ENCODE results near the gene RNF41.
A peak's percentile ranks its signal among the peaks of the same experiment; 100 is the strongest.

RNF41 gene

GRCh38 chr12:56160894-56161689 is 60.6 kb downstream of the RNF41 start:
- POLR2A ChIA-PET: interaction anchor here (1.2 to 1.8 kb wide), 4 partner anchors 9 to 43 kb away, joined by 3 to 9 read pairs (median 4); partner anchors contain the start of genes ESYT1, SMARCC2 and ZC3H10
- no peak for TF ChIP-seq FOXM1 (IDR thresholded peaks at IDR 0.05; ENCODE audit: borderline replicate concordance)
- TF ChIP-seq SUZ12 (IDR thresholded peaks at IDR 0.05): no peak
- no peak for TF ChIP-seq ELF4 (IDR thresholded peaks at IDR 0.05)
- no peak for TF ChIP-seq BHLHE40 (IDR thresholded peaks at IDR 0.05; ENCODE audit: borderline replicate concordance)
- TF ChIP-seq ZNF384 (IDR thresholded peaks at IDR 0.05): no peak
- TF ChIP-seq HDGF (IDR thresholded peaks at IDR 0.05; ENCODE audit: borderline replicate concordance): no peak
- no peak for TF ChIP-seq CTBP1 (IDR thresholded peaks at IDR 0.05; ENCODE audit: borderline replicate concordance)
- TF ChIP-seq FOXK2 (IDR thresholded peaks at IDR 0.05): no peak
- no peak for TF ChIP-seq PKNOX1 (IDR thresholded peaks at IDR 0.05)
- no peak for TF ChIP-seq FOXA1 (IDR thresholded peaks at IDR 0.05)
- TF ChIP-seq LEF1 (IDR thresholded peaks at IDR 0.05; ENCODE audit: borderline replicate concordance): no peak
- TF ChIP-seq L3MBTL2 (conservative IDR thresholded peaks at IDR 0.05): no peak
- TF ChIP-seq ARNT (IDR thresholded peaks at IDR 0.05): no peak
- no peak for TF ChIP-seq TARDBP (IDR thresholded peaks at IDR 0.05)
- TF ChIP-seq SP1 (IDR thresholded peaks at IDR 0.05): no peak
- no peak for TF ChIP-seq NFRKB (IDR thresholded peaks at IDR 0.05)
- DNase-seq (ENCODE audit: extremely low spot score): no peak
- CTCF ChIA-PET: interaction anchor here (0.6 kb wide), 1 partner anchor 43 kb away, joined by 6 read pairs; the partner anchor contains the start of gene ZC3H10

- ChIA-PET CTCF (no interaction called here), POLR2A (interaction anchor here (1.2 to 2.4 kb wide), 3 partner anchors 33 to 42 kb away, joined by 3 to 23 read pairs (median 9); partner anchors contain the start of genes ESYT1 and ZC3H10)
- no peak for DNase-seq (ENCODE audit: extremely low spot score)
- TF ChIP-seq FOXK2 (IDR thresholded peaks at IDR 0.05) (no peak), FOXA1 (IDR thresholded peaks at IDR 0.05) (no peak), PKNOX1 (IDR thresholded peaks at IDR 0.05) (no peak), LEF1 (IDR thresholded peaks at IDR 0.05; ENCODE audit: borderline replicate concordance) (no peak), L3MBTL2 (conservative IDR thresholded peaks at IDR 0.05) (no peak), SP1 (IDR thresholded peaks at IDR 0.05) (no peak), ARNT (IDR thresholded peaks at IDR 0.05) (no peak), FOXM1 (IDR thresholded peaks at IDR 0.05; ENCODE audit: borderline replicate concordance) (no peak), CTBP1 (IDR thresholded peaks at IDR 0.05; ENCODE audit: borderline replicate concordance) (no peak), HDGF (IDR thresholded peaks at IDR 0.05; ENCODE audit: borderline replicate concordance) (no peak), NFRKB (IDR thresholded peaks at IDR 0.05) (no peak), TARDBP (IDR thresholded peaks at IDR 0.05) (no peak)
Observed at GRCh38 chr12:56160193-56160763, 61.4 kb downstream of the RNF41 start.

- ChIA-PET POLR2A (interaction anchor here (0.7 to 2.4 kb wide), 9 partner anchors 10 to 62 kb away, joined by 3 to 23 read pairs (median 8); partner anchors contain the start of genes ESYT1, RNF41, SMARCC2 and ZC3H10), CTCF (no interaction called here)
- TF ChIP-seq FOXA1 (IDR thresholded peaks at IDR 0.05): no peak
- DNase-seq (ENCODE audit: extremely low spot score): no peak
Observed at GRCh38 chr12:56159482-56160192, 62.1 kb downstream of the RNF41 start.

- CTCF ChIA-PET: no interaction called here
- DNase-seq (ENCODE audit: extremely low spot score): peak; percentile 53
- TF ChIP-seq PKNOX1 (IDR thresholded peaks at IDR 0.05) (peak; percentile 89), LEF1 (IDR thresholded peaks at IDR 0.05; ENCODE audit: borderline replicate concordance) (no peak)
- POLR2A ChIA-PET: interaction anchor here (0.7 to 2.4 kb wide), 8 partner anchors 9 to 63 kb away, joined by 3 to 23 read pairs (median 8); partner anchors contain the start of genes ESYT1, RNF41, SMARCC2 and ZC3H10
Observed at GRCh38 chr12:56158926-56159461, 62.7 kb downstream of the RNF41 start.

GRCh38 chr12:56158029-56158925 is 63.4 kb downstream of the RNF41 start, which contains the start of gene MYL6:
Gene MYL6 (plus strand): TSS chr12:56158359. CDS start chr12:56158402, 43 bp downstream.
- ChIA-PET CTCF (interaction anchor here (0.6 kb wide), 2 partner anchors 21 to 59 kb away, joined by 3 to 5 read pairs; no protein-coding TSS in a partner anchor), POLR2A (interaction anchor here (1.0 to 2.4 kb wide), 8 partner anchors 9 to 76 kb away, joined by 3 to 23 read pairs (median 8); partner anchors contain the start of genes ESYT1, RNF41, SMARCC2 and ZC3H10)
- peak; percentile 90 for DNase-seq (ENCODE audit: extremely low spot score)
- TF ChIP-seq TARDBP (IDR thresholded peaks at IDR 0.05) (no peak), NFRKB (IDR thresholded peaks at IDR 0.05) (peak; percentile 61; the same call in 1 of the 2 replicates), ARNT (IDR thresholded peaks at IDR 0.05) (no peak), ELF4 (IDR thresholded peaks at IDR 0.05) (peak; percentile 79), FOXK2 (IDR thresholded peaks at IDR 0.05) (no peak)
